Activated B cell treated with CpG ODN at 0.5 μM for 24 hours (primary cell): ENCODE results near the gene TNXB. TPM values are rescaled to one million over a fixed set of nuclear protein-coding genes. Genes with fewer than 3 reads are reported as not detected.

Experiments used
- ATAC-seq: fragments of 200-7000 bp; cut with Tn5 transposase; one replicate; pipeline ENCODE4 v1.10.0; 2021; ENCODE audit warnings: low read depth, mild to moderate bottlenecking, moderate library complexity
- CTCF ChIA-PET: fragments of 350-600 bp; sonication (Branson Sonifier 250); formaldehyde crosslinking; loops from one replicate; lab custom pipeline; 2021; ENCODE audit warnings: antibody characterized with exemption; lab: Charles Lee
- POLR2A ChIA-PET: fragments of 350-600 bp; sonication (Branson Sonifier 250); formaldehyde crosslinking; loops from one replicate; lab custom pipeline; 2021; ENCODE audit warnings: antibody characterized with exemption; lab: Charles Lee
- DNase-seq: peaks from one replicate; pipeline ENCODE4 v3.0.0; 2022
- H3K27ac Mint-ChIP-seq: one replicate; pipeline ENCODE4 v1.8.0; 2020; ENCODE audit warnings: mixed read lengths
- H3K27me3 Mint-ChIP-seq: one replicate; pipeline ENCODE4 v1.8.0; 2021; ENCODE audit warnings: mixed read lengths
- H3K36me3 Mint-ChIP-seq: one replicate; pipeline ENCODE4 v1.8.0; 2021; ENCODE audit warnings: low read depth, mixed read lengths
- H3K4me1 Mint-ChIP-seq: one replicate; pipeline ENCODE4 v1.8.0; 2021; ENCODE audit warnings: mixed read lengths
- H3K4me3 Mint-ChIP-seq: one replicate; pipeline ENCODE4 v1.8.0; 2020; ENCODE audit warnings: mild to moderate bottlenecking, mixed read lengths
- H3K9me3 Mint-ChIP-seq: one replicate; pipeline ENCODE4 v1.8.0; 2020; ENCODE audit warnings: mixed read lengths
- intact Hi-C: fragments of 100-400 bp; cut with micrococcal nuclease; formaldehyde crosslinking; loops from one replicate; pipeline ENCODE4 v1.15.1; 2024
- total RNA-seq: library from RNA; stranded (reverse); gene quantifications from 2 replicates; pipeline ENCODE4 v1.2.3, GENCODE V29; 2022
- TF ChIP-seq, protein P1 (sequence below): fragments of 200-600 bp; IDR thresholded peaks from one replicate; pipeline ENCODE4 v1.8.0; 2022; ENCODE audit warnings: antibody characterized with exemption, mild to moderate bottlenecking

Gene TNXB
- total RNA-seq, 1 donor from 2014 or later: 12.4 TPM

DNA sequence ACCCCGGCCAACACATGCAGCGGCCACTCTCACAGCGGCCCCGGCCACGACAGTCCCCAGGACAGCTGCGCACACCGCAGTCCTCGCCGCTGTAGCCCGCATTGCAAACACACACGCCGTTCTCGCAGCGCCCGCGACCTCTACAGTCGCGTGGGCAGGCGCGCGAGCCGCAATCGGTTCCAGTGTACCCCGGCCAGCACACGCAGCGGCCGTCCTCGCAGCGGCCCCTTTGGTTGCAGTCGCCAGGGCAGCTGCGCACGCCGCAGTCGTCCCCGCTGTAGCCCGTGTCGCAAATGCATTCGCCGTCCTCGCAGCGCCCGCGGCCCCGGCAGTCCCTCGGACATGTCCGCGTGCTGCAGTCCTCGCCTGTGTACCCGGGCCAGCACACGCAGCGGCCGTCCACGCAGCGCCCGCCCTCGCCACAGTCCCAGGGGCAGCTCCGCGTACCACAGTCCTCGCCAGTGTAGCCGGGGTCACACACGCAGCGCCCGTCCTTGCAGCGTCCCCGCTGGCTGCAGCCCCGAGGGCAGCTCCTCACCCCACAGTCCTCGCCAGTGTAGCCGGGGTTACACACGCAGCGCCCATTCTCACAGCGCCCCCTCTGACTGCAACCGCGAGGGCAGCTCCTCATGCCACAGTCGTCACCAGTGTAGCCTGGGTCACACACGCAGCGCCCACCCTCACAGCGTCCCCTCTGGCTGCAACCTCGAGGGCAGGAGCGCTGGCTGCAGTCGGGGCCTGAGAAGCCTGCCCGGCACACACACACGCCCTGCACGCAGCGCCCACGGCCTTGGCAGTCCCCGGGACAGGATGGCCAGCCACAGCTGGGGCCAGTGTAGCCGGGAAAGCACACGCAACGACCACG, 12.5 kb downstream of the TNXB start:
- intact Hi-C loops: no loop called here
- DNase-seq: no peak
- ChIA-PET CTCF (no interaction called here), POLR2A (no interaction called here)
- Mint-ChIP-seq H3K36me3 (no peaks in the 10 kb centered on the region), H3K27ac (no peak overlapping the region), H3K4me3 (no peak overlapping the region), H3K27me3 (peaks cover 38% of the 10 kb centered on the region), H3K9me3 (no peaks in the 10 kb centered on the region), H3K4me1 (peaks cover 2% of the 10 kb centered on the region)
- no peak for ATAC-seq
- TF ChIP-seq, protein P1, sequence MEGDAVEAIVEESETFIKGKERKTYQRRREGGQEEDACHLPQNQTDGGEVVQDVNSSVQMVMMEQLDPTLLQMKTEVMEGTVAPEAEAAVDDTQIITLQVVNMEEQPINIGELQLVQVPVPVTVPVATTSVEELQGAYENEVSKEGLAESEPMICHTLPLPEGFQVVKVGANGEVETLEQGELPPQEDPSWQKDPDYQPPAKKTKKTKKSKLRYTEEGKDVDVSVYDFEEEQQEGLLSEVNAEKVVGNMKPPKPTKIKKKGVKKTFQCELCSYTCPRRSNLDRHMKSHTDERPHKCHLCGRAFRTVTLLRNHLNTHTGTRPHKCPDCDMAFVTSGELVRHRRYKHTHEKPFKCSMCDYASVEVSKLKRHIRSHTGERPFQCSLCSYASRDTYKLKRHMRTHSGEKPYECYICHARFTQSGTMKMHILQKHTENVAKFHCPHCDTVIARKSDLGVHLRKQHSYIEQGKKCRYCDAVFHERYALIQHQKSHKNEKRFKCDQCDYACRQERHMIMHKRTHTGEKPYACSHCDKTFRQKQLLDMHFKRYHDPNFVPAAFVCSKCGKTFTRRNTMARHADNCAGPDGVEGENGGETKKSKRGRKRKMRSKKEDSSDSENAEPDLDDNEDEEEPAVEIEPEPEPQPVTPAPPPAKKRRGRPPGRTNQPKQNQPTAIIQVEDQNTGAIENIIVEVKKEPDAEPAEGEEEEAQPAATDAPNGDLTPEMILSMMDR: no peak

DNA sequence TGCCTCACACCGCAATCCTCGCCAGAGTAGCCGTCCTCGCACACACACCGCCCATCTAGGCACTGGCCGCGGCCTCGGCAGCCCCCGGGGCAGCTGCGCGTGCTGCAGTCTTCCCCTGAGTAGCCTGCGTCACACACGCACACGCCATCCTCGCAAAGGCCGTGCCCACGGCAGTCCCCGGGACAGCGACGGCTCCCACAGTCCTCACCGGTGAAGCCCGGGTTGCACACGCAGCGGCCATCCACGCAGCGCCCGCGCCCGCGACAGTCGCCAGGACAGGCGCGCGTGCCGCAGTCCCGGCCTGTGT, 13.1 kb downstream of the TNXB start:
- Mint-ChIP-seq H3K4me1 (peaks cover 2% of the 10 kb centered on the region), H3K36me3 (no peaks in the 10 kb centered on the region), H3K27ac (no peak overlapping the region), H3K27me3 (peaks cover 38% of the 10 kb centered on the region), H3K9me3 (no peaks in the 10 kb centered on the region), H3K4me3 (no peak overlapping the region)
- no peak for ATAC-seq
- CTCF ChIA-PET: no interaction called here
- TF ChIP-seq, protein P1: no peak
- intact Hi-C loops: no loop called here
- POLR2A ChIA-PET: no interaction called here
- no peak for DNase-seq

DNA sequence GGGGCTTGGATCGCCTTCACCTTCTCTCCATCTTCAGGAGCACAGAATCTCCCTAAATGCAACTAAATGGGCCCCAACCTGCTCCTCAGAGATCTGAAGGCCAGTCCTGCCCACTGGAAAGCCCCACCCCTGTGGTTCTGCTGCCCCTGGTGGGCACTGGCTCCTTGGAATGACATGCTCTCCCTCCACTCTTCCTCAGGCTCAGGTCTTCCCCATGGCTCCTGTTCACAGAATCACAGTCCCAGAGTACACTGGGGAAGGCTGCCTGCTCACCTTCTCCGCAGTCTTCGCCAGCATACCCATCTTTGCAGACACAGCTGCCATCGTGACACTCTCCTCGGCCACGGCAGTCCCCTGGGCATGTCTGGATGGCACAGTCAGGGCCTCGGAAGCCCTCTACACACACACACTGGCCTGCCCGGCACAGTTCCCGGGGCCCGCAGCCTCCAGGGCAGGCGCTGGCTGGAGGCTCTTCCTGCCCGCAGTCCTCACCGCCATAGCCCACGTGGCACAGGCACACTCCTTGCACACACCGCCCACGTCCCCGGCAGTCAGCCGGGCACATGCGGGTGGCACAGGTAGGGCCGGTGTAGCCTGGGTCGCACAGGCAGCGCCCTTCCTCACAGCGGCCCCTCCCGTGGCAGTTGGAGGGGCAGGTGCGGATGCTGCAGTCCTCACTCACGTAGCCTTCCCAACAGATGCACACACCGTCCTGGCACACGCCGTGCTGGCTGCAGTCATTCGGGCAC, 13.6 kb downstream of the TNXB start:
- TF ChIP-seq, protein P1: no peak
- no peaks in the 10 kb centered on the region for H3K9me3 Mint-ChIP-seq
- ChIA-PET CTCF (no interaction called here), POLR2A (no interaction called here)
- intact Hi-C loops: no loop called here
- no peak overlapping the region for H3K4me3 Mint-ChIP-seq
- no peak for ATAC-seq
- H3K27ac Mint-ChIP-seq: no peak overlapping the region
- no peaks in the 10 kb centered on the region for H3K36me3 Mint-ChIP-seq
- peaks cover 2% of the 10 kb centered on the region for H3K4me1 Mint-ChIP-seq
- no peak for DNase-seq
- H3K27me3 Mint-ChIP-seq: peaks cover 37% of the 10 kb centered on the region

DNA sequence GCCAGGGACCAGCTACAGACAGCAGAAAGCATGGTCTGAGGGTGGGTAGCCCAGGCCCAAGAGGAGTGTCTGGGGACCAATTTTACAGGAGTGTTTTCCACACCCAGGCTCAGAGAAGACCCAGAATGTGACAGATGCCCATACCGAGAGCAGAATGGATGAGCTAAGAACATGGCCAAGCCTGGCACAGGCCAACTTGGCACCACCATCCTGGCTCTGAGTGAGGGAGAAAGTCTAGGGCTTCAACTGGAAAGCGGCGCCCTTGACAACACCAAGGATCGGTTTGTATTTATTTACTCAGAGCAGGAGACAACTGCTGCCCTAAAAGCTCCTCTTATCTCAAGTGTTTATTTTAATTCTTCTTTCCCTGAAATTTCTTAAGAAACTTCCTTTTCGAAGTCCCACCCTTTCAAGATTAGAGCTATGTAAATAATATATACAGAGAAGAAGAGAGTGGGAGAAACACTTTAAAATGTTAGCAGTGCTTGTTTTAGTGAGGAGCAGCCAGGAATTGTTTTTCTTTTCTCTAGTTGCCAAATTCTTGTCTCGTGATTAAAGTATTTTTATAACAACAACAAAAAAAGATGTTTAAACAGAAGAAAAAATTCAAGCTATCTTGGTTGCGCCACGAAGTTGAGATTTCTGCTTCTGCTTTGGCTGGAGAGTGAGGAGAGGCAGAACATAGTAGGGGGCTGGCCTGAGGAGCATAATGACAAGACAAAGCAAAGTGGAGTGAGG, 16.2 kb downstream of the TNXB start:
- TF ChIP-seq, protein P1: no peak
- Mint-ChIP-seq H3K4me3 (no peak overlapping the region), H3K9me3 (no peaks in the 10 kb centered on the region), H3K27ac (no peak overlapping the region), H3K27me3 (peaks cover 26% of the 10 kb centered on the region), H3K36me3 (no peaks in the 10 kb centered on the region), H3K4me1 (peaks cover 2% of the 10 kb centered on the region)
- intact Hi-C loops: no loop called here
- ChIA-PET CTCF (no interaction called here), POLR2A (interaction anchor here (0.6 kb wide), 1 partner anchor 97 kb away, joined by 5 read pairs; the partner anchor contains the start of gene PBX2)
- ATAC-seq (no peak), DNase-seq (no peak)
